ENCODE data around the gene DEUP1.

- TF ChIP-seq CTCF (IDR thresholded peaks at IDR 0.05 in 2 of 3, conservative IDR thresholded peaks at IDR 0.05 in 1 of 3; ENCODE audit: insufficient read depth in 2 of 3, low read depth in 1 of 3, low read length in 3 of 3) = no peak
- TF ChIP-seq ILK (tag; IDR thresholded peaks at IDR 0.05; ENCODE audit: borderline replicate concordance, low read depth) = no peak
- no peak for TF ChIP-seq SIN3B (IDR thresholded peaks at IDR 0.05; ENCODE audit: low read depth)
- no peak for TF ChIP-seq SRF (CRISPR knock-in tag; IDR thresholded peaks at IDR 0.05)
- TF ChIP-seq ZBTB2 (IDR thresholded peaks at IDR 0.05) = no peak
- TF ChIP-seq EWSR1 (IDR thresholded peaks at IDR 0.05; ENCODE audit: borderline replicate concordance, low read depth, partially characterized antibody) = no peak
- no peak for TF ChIP-seq RFX5 (IDR thresholded peaks at IDR 0.05; ENCODE audit: low read depth, low read length)
- TF ChIP-seq HDAC2 (IDR thresholded peaks at IDR 0.05) = no peak
- TF ChIP-seq CREB1 (IDR thresholded peaks at IDR 0.05) = no peak
- TF ChIP-seq CREB1 (CRISPR knock-in tag; IDR thresholded peaks at IDR 0.05) = no peak
- TF ChIP-seq BRF1 (IDR thresholded peaks at IDR 0.05; ENCODE audit: borderline replicate concordance, extremely low read depth, insufficient read length) = no peak
- no peak for TF ChIP-seq CBX8 (IDR thresholded peaks at IDR 0.05; ENCODE audit: borderline replicate concordance, extremely low read depth, low read depth, low read length, poor library complexity, severe bottlenecking)
- TF ChIP-seq ETV5 (CRISPR knock-in tag; IDR thresholded peaks at IDR 0.05; ENCODE audit: low read depth) = no peak
- TF ChIP-seq SMAD3 (CRISPR knock-in tag; conservative IDR thresholded peaks at IDR 0.05) = no peak
Observed at GRCh38 chr11:93480756-93481155, 150.2 kb downstream of the DEUP1 start.
